Measurements from ENCODE around the gene GIGYF2. TPM values are rescaled to one million over a fixed set of nuclear protein-coding genes. Genes with fewer than 3 reads are reported as not detected.

Gene GIGYF2
- total RNA-seq, 4 donors from 2014 or later, result 40.8 to 146 (median 76.0) TPM

DNA sequence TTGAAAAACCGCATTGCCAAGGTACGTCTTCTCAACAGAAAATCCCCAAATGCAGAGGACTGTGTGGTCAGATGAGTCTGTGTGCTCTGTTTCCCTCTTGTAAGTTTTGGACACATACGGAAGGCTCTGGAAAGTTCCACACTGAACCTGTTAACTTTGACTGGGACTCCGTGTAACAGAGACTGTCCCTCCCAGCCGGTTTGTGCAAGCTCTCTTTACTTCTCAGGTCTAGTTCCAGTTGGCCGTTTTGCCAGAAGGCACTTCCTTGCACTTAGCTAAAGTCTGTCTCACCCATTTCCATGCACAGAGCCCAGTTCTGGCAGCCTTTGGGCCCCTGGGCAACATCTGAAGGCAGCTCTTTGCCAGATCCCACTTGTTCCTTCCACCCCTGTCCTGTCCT, 41.7 kb upstream of the GIGYF2 start:
- Histone ChIP-seq H3K36me3 (no peaks in the 10 kb centered on the region), H3K4me1 (no peaks in the 10 kb centered on the region), H3K9me3 (no peaks in the 10 kb centered on the region), H3K27me3 (no peaks in the 10 kb centered on the region), H3K4me3 (no peak overlapping the region), H3K27ac (no peak overlapping the region)
- 40 to 78% methylated on average over 1 to 6 of the region's 6 CpGs for WGBS, 2 donors (ENCODE audit: low coverage in 1 of 2)
- intact Hi-C loops (cut with DNase I; ENCODE audit: low total_unique reads) (no loop called here), in situ Hi-C loops (cut with MboI; ENCODE audit: low pct_ligation_motif_present in 1 of 4, low pct_unique_long_range_greater_than_20kb in 1 of 4, low sequenced_read_pairs in 3 of 4) (no loop called here)
- TF ChIP-seq, protein P1, sequence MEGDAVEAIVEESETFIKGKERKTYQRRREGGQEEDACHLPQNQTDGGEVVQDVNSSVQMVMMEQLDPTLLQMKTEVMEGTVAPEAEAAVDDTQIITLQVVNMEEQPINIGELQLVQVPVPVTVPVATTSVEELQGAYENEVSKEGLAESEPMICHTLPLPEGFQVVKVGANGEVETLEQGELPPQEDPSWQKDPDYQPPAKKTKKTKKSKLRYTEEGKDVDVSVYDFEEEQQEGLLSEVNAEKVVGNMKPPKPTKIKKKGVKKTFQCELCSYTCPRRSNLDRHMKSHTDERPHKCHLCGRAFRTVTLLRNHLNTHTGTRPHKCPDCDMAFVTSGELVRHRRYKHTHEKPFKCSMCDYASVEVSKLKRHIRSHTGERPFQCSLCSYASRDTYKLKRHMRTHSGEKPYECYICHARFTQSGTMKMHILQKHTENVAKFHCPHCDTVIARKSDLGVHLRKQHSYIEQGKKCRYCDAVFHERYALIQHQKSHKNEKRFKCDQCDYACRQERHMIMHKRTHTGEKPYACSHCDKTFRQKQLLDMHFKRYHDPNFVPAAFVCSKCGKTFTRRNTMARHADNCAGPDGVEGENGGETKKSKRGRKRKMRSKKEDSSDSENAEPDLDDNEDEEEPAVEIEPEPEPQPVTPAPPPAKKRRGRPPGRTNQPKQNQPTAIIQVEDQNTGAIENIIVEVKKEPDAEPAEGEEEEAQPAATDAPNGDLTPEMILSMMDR (IDR thresholded peaks at IDR 0.05), result no peak
- TF ChIP-seq POLR2AphosphoS5 (IDR thresholded peaks at IDR 0.05), result no peak
- TF ChIP-seq POLR2A (IDR thresholded peaks at IDR 0.05), result no peak
- TF ChIP-seq EP300 (IDR thresholded peaks at IDR 0.05; ENCODE audit: low read depth), result no peak
- DNase-seq, result no peak

DNA sequence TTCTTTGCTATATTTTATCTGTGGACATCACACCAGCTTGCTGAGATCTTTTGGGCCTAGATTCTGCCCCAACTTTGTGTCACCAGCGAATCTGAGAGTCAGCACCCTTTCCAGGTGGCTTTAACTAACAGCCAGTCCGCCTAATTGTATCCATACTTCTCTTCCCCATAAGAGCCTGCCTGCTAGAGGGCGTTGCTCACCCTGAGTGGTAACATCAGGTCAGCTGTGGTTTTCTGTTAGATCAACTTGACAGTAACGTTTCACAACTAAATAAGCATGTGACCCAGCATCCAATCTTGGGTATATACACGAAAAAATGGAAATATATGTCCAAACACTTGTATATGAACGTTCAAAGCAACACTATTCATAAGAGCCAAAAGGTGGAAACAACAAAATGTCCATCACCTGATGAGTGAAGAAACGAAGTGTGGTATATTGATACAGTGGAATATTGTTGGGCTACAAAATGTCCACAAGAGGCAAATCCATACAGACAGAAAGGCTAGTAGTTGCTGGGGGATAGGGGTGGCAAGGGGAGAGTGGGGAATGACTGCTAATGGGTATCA, 38.8 kb upstream of the GIGYF2 start:
- intact Hi-C loops (cut with DNase I; ENCODE audit: low total_unique reads), result no loop called here
- in situ Hi-C loops (cut with MboI; ENCODE audit: low pct_ligation_motif_present in 1 of 4, low pct_unique_long_range_greater_than_20kb in 1 of 4, low sequenced_read_pairs in 3 of 4), result no loop called here
- H3K4me1 ChIP-seq, result no peaks in the 10 kb centered on the region
- H3K4me3 ChIP-seq, result no peak overlapping the region
- DNase-seq, result no peak
- TF ChIP-seq EP300 (IDR thresholded peaks at IDR 0.05; ENCODE audit: low read depth), result no peak
- no peak for TF ChIP-seq POLR2A (IDR thresholded peaks at IDR 0.05)
- no peak for TF ChIP-seq POLR2AphosphoS5 (IDR thresholded peaks at IDR 0.05)
- TF ChIP-seq, protein P1 (IDR thresholded peaks at IDR 0.05), result no peak
- H3K9me3 ChIP-seq, result no peaks in the 10 kb centered on the region
- H3K27me3 ChIP-seq, result no peaks in the 10 kb centered on the region
- 56 to 57% methylated on average over 6 to 7 of the region's 7 CpGs for WGBS, 2 donors (ENCODE audit: low coverage in 1 of 2)
- no peaks in the 10 kb centered on the region for H3K36me3 ChIP-seq
- no peak overlapping the region for H3K27ac ChIP-seq

DNA sequence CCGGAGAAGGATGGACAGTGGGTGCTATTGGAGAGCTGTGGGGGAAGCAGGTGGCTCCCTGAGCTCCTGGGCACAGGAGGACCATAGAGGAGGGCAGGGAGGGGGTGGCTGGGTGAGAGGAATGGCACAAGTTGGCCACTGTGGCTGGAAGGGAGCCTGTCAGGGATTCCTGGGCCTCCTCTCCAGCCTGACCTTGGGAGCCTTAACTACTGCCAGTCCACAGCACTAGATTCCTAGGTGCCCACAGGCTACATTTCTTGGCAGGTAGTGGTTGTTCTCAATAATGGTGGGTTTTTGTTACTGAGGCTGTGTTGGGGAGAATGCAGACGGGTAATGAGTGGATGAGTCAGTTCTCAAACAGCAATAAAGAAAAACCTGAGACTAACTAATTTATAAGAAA, 37.8 kb upstream of the GIGYF2 start:
- in situ Hi-C loops (cut with MboI; ENCODE audit: low pct_ligation_motif_present in 1 of 4, low pct_unique_long_range_greater_than_20kb in 1 of 4, low sequenced_read_pairs in 3 of 4), result no loop called here
- H3K4me1 ChIP-seq, result no peaks in the 10 kb centered on the region

DNA sequence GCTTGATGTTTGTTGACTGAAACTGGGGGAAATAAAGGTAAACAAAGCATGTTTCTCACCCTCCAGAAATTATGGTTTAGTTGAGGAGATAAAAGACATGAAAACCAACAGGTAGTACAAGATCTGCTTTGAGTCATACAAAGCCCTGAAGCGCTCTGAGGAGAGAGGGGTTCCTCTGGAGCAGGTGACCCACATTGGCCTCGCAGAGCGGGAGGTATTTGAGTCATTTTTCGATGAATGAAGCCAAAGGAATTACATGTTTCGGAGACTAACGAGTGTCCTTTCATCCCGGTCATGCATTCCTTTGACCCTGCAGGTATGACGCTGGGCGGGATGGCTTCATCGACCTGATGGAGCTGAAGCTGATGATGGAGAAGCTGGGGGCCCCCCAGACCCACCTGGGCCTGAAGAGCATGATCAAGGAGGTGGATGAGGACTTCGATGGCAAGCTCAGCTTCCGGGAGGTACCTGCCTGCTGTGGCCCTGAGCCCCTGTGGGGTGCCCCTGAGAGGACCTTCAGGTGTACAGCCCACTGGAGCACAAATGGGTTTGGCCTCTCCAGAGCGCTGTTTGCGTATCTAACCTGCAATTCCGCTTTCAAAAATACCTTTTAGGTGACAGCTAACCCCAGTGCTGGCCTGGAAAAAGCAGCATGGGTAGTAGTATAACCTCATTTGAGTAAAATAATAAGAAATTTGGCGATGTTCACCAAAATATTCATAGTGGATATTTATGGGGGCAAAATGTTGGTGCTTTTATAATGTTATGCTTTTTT, 34.5 kb upstream of the GIGYF2 start:
- intact Hi-C loops (cut with DNase I; ENCODE audit: low total_unique reads), result no loop called here
- H3K27me3 ChIP-seq, result no peaks in the 10 kb centered on the region
- no peaks in the 10 kb centered on the region for H3K9me3 ChIP-seq
- 89 to 95% methylated on average over 3 to 16 of the region's 16 CpGs for WGBS, 2 donors (ENCODE audit: low coverage in 1 of 2)
- no peak for DNase-seq
- H3K36me3 ChIP-seq, result no peaks in the 10 kb centered on the region
- H3K4me1 ChIP-seq, result no peaks in the 10 kb centered on the region
- no peak overlapping the region for H3K4me3 ChIP-seq
- H3K27ac ChIP-seq, result no peak overlapping the region
- in situ Hi-C loops (cut with MboI; ENCODE audit: low pct_ligation_motif_present in 1 of 4, low pct_unique_long_range_greater_than_20kb in 1 of 4, low sequenced_read_pairs in 3 of 4), result no loop called here
- TF ChIP-seq, protein P1 (IDR thresholded peaks at IDR 0.05), result no peak
- no peak for TF ChIP-seq POLR2AphosphoS5 (IDR thresholded peaks at IDR 0.05)
- no peak for TF ChIP-seq POLR2A (IDR thresholded peaks at IDR 0.05)
- TF ChIP-seq EP300 (IDR thresholded peaks at IDR 0.05; ENCODE audit: low read depth), result no peak

More for the DNA sequence above, 37.8 kb upstream of the GIGYF2 start:
- TF ChIP-seq POLR2AphosphoS5 (IDR thresholded peaks at IDR 0.05) (no peak), POLR2A (IDR thresholded peaks at IDR 0.05) (no peak), EP300 (IDR thresholded peaks at IDR 0.05; ENCODE audit: low read depth) (no peak)
- TF ChIP-seq, protein P1 (IDR thresholded peaks at IDR 0.05), result no peak
- 77 to 80% methylated on average over 2 of the region's 2 CpGs for WGBS, 2 donors (ENCODE audit: low coverage in 1 of 2)
- no peak for DNase-seq
- no peaks in the 10 kb centered on the region for H3K27me3 ChIP-seq
- no peak overlapping the region for H3K27ac ChIP-seq
- no peak overlapping the region for H3K4me3 ChIP-seq
- no peaks in the 10 kb centered on the region for H3K36me3 ChIP-seq
- H3K9me3 ChIP-seq, result no peaks in the 10 kb centered on the region
- intact Hi-C loops (cut with DNase I; ENCODE audit: low total_unique reads), result no loop called here

All from transverse colon (tissue), 4 donors.